CD14-positive monocyte (primary cell): ENCODE results near the gene SEC16A. TPM values are rescaled to one million over a fixed set of nuclear protein-coding genes. Genes with fewer than 3 reads are reported as not detected.
A peak's percentile ranks its signal among the peaks of the same experiment; 100 is the strongest.

Experiments used
- DNase-seq, 3 donors: peaks; one replicate each; pipeline ENCODE4 v3.0.0-alpha.2; 2011 to 2022
- H2AFZ ChIP-seq: 2 replicates; pipeline ENCODE4 v1.6.0; 2012; ENCODE audit warnings: mild to moderate bottlenecking, low read depth, low read length, inconsistent platforms; ENCODE audit not compliant: insufficient read depth, poor library complexity, severe bottlenecking
- H3K27ac ChIP-seq, 2 donors: 1 replicate in 1 of 2; 2 replicates in 1 of 2; pipeline ENCODE4 v1.5.1; 2012 to 2013; ENCODE audit warnings: low read length in 2 of 2, control low read depth in 1 of 2, inconsistent platforms in 1 of 2, low read depth in 1 of 2, mild to moderate bottlenecking in 1 of 2
- H3K27me3 ChIP-seq, 2 donors: one replicate each; pipeline versions ENCODE4 v1.6.0 to v1.6.1; 2011 to 2013; ENCODE audit warnings: low read length in 2 of 2; ENCODE audit not compliant: control insufficient read depth in 2 of 2, insufficient read depth in 2 of 2
- H3K36me3 ChIP-seq, 2 donors: replicated peaks in 1 of 2; 1 replicate in 1 of 2; 2 replicates in 1 of 2; pipeline versions ENCODE4 v1.5.1 to v1.6.1; 2012 to 2013; ENCODE audit warnings: low read length in 2 of 2, control low read depth in 1 of 2, inconsistent platforms in 1 of 2, mild to moderate bottlenecking in 1 of 2; ENCODE audit not compliant: insufficient read depth in 2 of 2, control insufficient read depth in 1 of 2
- H3K4me1 ChIP-seq, 2 donors: 1 replicate in 1 of 2; 2 replicates in 1 of 2; pipeline versions ENCODE4 v1.5.1 to v1.6.1; 2012 to 2013; ENCODE audit warnings: low read length in 2 of 2, control low read depth in 1 of 2, inconsistent platforms in 1 of 2, mild to moderate bottlenecking in 1 of 2, moderate library complexity in 1 of 2; ENCODE audit not compliant: insufficient read depth in 2 of 2, control insufficient read depth in 1 of 2
- H3K4me2 ChIP-seq: replicated peaks from 2 replicates; pipeline ENCODE3; 2012; ENCODE audit warnings: low read length, moderate library complexity, mild to moderate bottlenecking; ENCODE audit not compliant: poor library complexity, severe bottlenecking; ENCODE audit errors: extremely low read depth
- H3K4me3 ChIP-seq, 3 experiments: fragments of 200-600 bp in 1 of 3; sonication (generic) in 1 of 3; replicated peaks in 1 of 3; 1 replicate in 2 of 3; 2 replicates in 1 of 3; pipeline ENCODE4 v1.5.1; 2011 to 2013; ENCODE audit warnings: low read length in 3 of 3, mild to moderate bottlenecking in 3 of 3, control low read depth in 2 of 3, low read depth in 2 of 3, inconsistent platforms in 1 of 3, moderate library complexity in 1 of 3
- H3K79me2 ChIP-seq: 2 replicates; pipeline ENCODE4 v1.6.0; 2012; ENCODE audit warnings: mild to moderate bottlenecking, control low read depth, inconsistent platforms, low read length, moderate library complexity; ENCODE audit not compliant: insufficient read depth
- H3K9ac ChIP-seq: 2 replicates; pipeline ENCODE4 v1.6.0; 2017; ENCODE audit warnings: low read length, mild to moderate bottlenecking; ENCODE audit not compliant: insufficient read depth, poor library complexity, severe bottlenecking
- H3K9me3 ChIP-seq, 2 donors: replicated peaks in 1 of 2; 1 replicate in 1 of 2; 2 replicates in 1 of 2; pipeline versions ENCODE4 v1.5.1 to v1.6.1; 2012 to 2013; ENCODE audit warnings: low read length in 2 of 2, control low read depth in 1 of 2; ENCODE audit not compliant: control insufficient read depth in 1 of 2, insufficient read depth in 1 of 2
- H4K20me1 ChIP-seq: 2 replicates; pipeline ENCODE4 v1.6.0; 2012; ENCODE audit warnings: mild to moderate bottlenecking, low read length, control low read depth, moderate library complexity; ENCODE audit not compliant: insufficient read depth
- H3K27ac Mint-ChIP-seq, 7 donors: one replicate each; pipeline ENCODE4 v1.8.0; 2020; ENCODE audit warnings: mild to moderate bottlenecking in 7 of 7, mixed read lengths in 7 of 7, moderate library complexity in 6 of 7, inconsistent platforms in 2 of 7
- H3K27me3 Mint-ChIP-seq, 3 donors: one replicate each; pipeline ENCODE4 v1.8.0; 2021 to 2022; ENCODE audit warnings: low read depth in 3 of 3, mild to moderate bottlenecking in 3 of 3, mixed read lengths in 3 of 3, moderate library complexity in 3 of 3, inconsistent platforms in 1 of 3
- H3K36me3 Mint-ChIP-seq, 2 donors: one replicate each; pipeline ENCODE4 v1.8.0; 2020; ENCODE audit warnings: mixed read lengths in 2 of 2, inconsistent platforms in 1 of 2, mild to moderate bottlenecking in 1 of 2
- H3K4me1 Mint-ChIP-seq: one replicate; pipeline ENCODE4 v1.8.0; 2020; ENCODE audit warnings: mild to moderate bottlenecking, mixed read lengths
- H3K4me3 Mint-ChIP-seq, 2 donors: one replicate each; pipeline ENCODE4 v1.8.0; 2020; ENCODE audit warnings: mild to moderate bottlenecking in 2 of 2, mixed read lengths in 2 of 2, moderate library complexity in 1 of 2
- H3K9me3 Mint-ChIP-seq, 7 donors: one replicate each; pipeline ENCODE4 v1.8.0; 2020 to 2022; ENCODE audit warnings: mixed read lengths in 7 of 7, mild to moderate bottlenecking in 6 of 7, moderate library complexity in 6 of 7, inconsistent platforms in 2 of 7
- CTCF ChIP-seq: fragments of 200-600 bp; IDR thresholded peaks from one replicate; pipeline ENCODE4 v1.8.0; 2022; ENCODE audit warnings: antibody characterized with exemption, mild to moderate bottlenecking
- WGBS: methylation state at CpG from one replicate; pipeline ENCODE4 v1.1.5; 2013; ENCODE audit warnings: missing lambda C conversion rate; ENCODE audit not compliant: insufficient coverage; 5-methylcytosine and 5-hydroxymethylcytosine counted together
- intact Hi-C, 2 donors: fragments of 100-400 bp; cut with micrococcal nuclease; formaldehyde crosslinking; loops; one replicate each; pipeline versions ENCODE4 v1.15.0 to v1.15.1; 2023
- polyA plus RNA-seq, 3 donors: library from polyadenylated mRNA; depleted of rRNA in 1 of 3; unstranded in 2 of 3; stranded (reverse) in 1 of 3; fragments of 300-500 nt in 2 of 3; fragments of >200 nt in 1 of 3; fragmentation: Illumina TruSeq in 2 of 3; gene quantifications; 1 replicate in 2 of 3; 2 replicates in 1 of 3; pipeline ENCODE4 v1.2.3, GENCODE V29; 2012 to 2021

Gene SEC16A
- polyA plus RNA-seq, 3 donors, result 11.1 to 36.8 (median 19.1) TPM

GRCh38 chr9:136439481-136440408 lies 43.1 kb downstream of the SEC16A start, which contains the start of gene INPP5E:
TSS of gene INPP5E (minus strand) at chr9:136439845. CDS start at chr9:136439419, 426 bp downstream.
- Mint-ChIP-seq H3K4me1 (peaks cover 25% of the 10 kb centered on the region), H3K27ac (peak within 1 kb of the TSS in 2 of 7 donors; percentile 18 to 62), H3K36me3 (peaks cover 35 to 62% of the 10 kb centered on the region in 2 donors), H3K9me3 (no peaks in the 10 kb centered on the region), H3K4me3 (peak within 1 kb of the TSS; percentile 79 to 89), H3K27me3 (peaks cover 5 to 11% (median 6%) of the 10 kb centered on the region in 3 donors)
- H3K27me3 ChIP-seq, result peaks cover 0 to 4% of the 10 kb centered on the region in 2 donors
- intact Hi-C loops, result no loop called here
- H3K4me1 ChIP-seq, result peaks cover 23 to 27% of the 10 kb centered on the region in 2 donors
- H3K4me3 ChIP-seq, result peak within 1 kb of the TSS; percentile 55 to 84 (median 75)
- peaks cover 36 to 43% of the 10 kb centered on the region in 2 donors for H3K36me3 ChIP-seq
- H3K9me3 ChIP-seq, result no peaks in the 10 kb centered on the region
- peak; percentile 87 for TF ChIP-seq CTCF
- H2AFZ ChIP-seq, result peak within 1 kb of the TSS; percentile 81
- peaks cover 34% of the 10 kb centered on the region for H4K20me1 ChIP-seq
- peak; percentile 49 to 65 (median 60) for DNase-seq
- no peak within 1 kb of the TSS for H3K27ac ChIP-seq
- peak within 1 kb of the TSS; percentile 84 for H3K9ac ChIP-seq
- 7% methylated on average over 86 of the region's 90 CpGs for WGBS
- H3K4me2 ChIP-seq, result peak within 1 kb of the TSS; percentile 99
- H3K79me2 ChIP-seq, result peaks cover 18% of the 10 kb centered on the region

DNA sequence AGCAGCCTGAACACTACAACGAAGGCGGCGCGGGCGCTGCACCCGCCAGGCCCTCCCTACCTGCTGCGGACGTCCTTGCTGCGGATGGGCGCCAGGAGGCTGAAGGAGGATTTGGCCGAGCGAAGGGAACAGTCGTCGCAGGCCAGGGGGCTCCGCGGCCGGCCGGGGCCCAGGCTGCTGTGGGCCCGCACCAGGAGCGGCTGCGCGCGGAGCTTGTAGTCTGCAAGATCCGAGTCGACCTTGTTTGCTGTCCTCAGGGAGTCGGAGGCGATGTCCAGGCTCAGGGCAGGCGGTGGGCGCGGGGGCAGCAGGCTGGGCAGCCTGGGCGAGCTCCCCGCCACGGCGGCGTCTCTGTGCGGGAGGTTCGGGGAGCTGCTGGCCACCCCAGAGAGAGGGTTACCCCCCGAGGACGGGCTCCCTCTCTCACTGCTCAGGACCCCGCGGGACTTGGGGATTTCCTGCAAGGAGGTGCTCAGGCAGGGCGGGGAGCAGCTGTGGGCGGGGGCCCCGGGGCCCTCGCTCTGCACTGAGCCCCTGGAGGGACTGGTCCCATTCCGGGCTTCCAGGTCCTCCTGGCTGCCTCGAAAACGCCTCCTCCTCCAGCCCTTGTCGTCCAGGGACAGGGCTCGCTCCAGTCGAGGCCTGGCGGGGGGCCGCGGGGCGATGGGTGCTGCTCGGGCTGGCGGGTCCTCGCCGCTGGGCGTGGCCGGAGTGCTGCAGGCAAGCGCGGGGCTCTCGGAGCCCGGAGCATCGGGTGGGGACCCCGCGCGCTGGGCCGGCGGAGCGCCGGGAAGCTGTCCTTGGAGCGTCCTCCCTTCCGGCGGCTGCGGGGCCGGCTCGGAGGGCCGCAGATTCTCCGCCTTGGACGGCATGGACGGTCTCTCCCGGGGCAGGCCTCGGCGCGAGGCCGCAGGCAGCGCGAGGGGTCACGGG lies 44.0 kb downstream of the SEC16A start:
- Mint-ChIP-seq H3K9me3 (no peaks in the 10 kb centered on the region), H3K4me3 (peak overlapping the region; percentile 79 to 89), H3K27ac (peak overlapping the region in 1 of 7 donors; percentile 58), H3K27me3 (peaks cover 5 to 11% (median 6%) of the 10 kb centered on the region in 3 donors), H3K4me1 (peaks cover 25% of the 10 kb centered on the region), H3K36me3 (peaks cover 26 to 57% of the 10 kb centered on the region in 2 donors)
- Histone ChIP-seq H3K79me2 (peaks cover 18% of the 10 kb centered on the region), H3K4me2 (peak overlapping the region; percentile 99), H2AFZ (peak overlapping the region; percentile 81), H3K4me1 (peaks cover 23 to 27% of the 10 kb centered on the region in 2 donors), H4K20me1 (peaks cover 29% of the 10 kb centered on the region), H3K9ac (peak overlapping the region; percentile 84), H3K36me3 (peaks cover 29 to 34% of the 10 kb centered on the region in 2 donors), H3K27me3 (peaks cover 0 to 4% of the 10 kb centered on the region in 2 donors), H3K9me3 (no peaks in the 10 kb centered on the region), H3K4me3 (peak overlapping the region; percentile 55 to 84 (median 75)), H3K27ac (no peak overlapping the region)
- 1% methylated on average over 84 of the region's 91 CpGs for WGBS
- no peak for TF ChIP-seq CTCF
- intact Hi-C loops, result no loop called here
- DNase-seq, result no peak
